ENCODE data around the gene PTGES3. TPM values are rescaled to one million over a fixed set of nuclear protein-coding genes. Genes with fewer than 3 reads are reported as not detected.
A peak's percentile ranks its signal among the peaks of the same experiment; 100 is the strongest.

PTGES3 gene
- total RNA-seq, 1 experiment from 2014 or later: 184 TPM

GRCh38 chr12:56629459-56630179 is 58.5 kb downstream of the PTGES3 start:
- peak; percentile 13 for DNase-seq (ENCODE audit: low read depth)

GRCh38 chr12:56628671-56629458 is 59.2 kb downstream of the PTGES3 start:
- peak; percentile 82 for DNase-seq (ENCODE audit: low read depth)

GRCh38 chr12:56626701-56627100 is 61.4 kb downstream of the PTGES3 start:
- DNase-seq (ENCODE audit: low read depth): no peak

GRCh38 chr12:56622535-56622934 is 65.5 kb downstream of the PTGES3 start:
- no peak for DNase-seq (ENCODE audit: low read depth)

GRCh38 chr12:56616925-56617324 is 71.2 kb downstream of the PTGES3 start:
- no peak for DNase-seq (ENCODE audit: low read depth)

- DNase-seq (ENCODE audit: low read depth): no peak
These were observed 71.8 kb downstream of the PTGES3 start for GRCh38 chr12:56616244-56616643.

GRCh38 chr12:56614627-56615026 is 73.5 kb downstream of the PTGES3 start:
- no peak for DNase-seq (ENCODE audit: low read depth)

Other genes with a start within 250 kb of the PTGES3 start
- 7.6 and 8.1 TPM in 2 replicates for gene TIMELESS, start 238.9 kb downstream of the PTGES3 start, total RNA-seq (2014; rRNA removed; shearing (Covaris generic))
- gene MIP, start 233.6 kb downstream of the PTGES3 start, total RNA-seq (2014; rRNA removed; shearing (Covaris generic)): 0.24 and 0.29 TPM in 2 replicates
- gene SPRYD4, start 219.7 kb downstream of the PTGES3 start, total RNA-seq (2014; rRNA removed; shearing (Covaris generic)): 2.2 and 2.5 TPM in 2 replicates
- 0.20 TPM in 1 of 2 replicates, not detected in the other for gene GLS2, start 200.1 kb downstream of the PTGES3 start, total RNA-seq (2014; rRNA removed; shearing (Covaris generic))
- 6.7 and 7.1 TPM in 2 replicates for gene RBMS2, start 166.5 kb downstream of the PTGES3 start, total RNA-seq (2014; rRNA removed; shearing (Covaris generic))
- gene BAZ2A, start 58.0 kb downstream of the PTGES3 start, total RNA-seq (2014; rRNA removed; shearing (Covaris generic)): 9.9 and 19.6 TPM in 2 replicates
- 453 and 475 TPM in 2 replicates for gene ATP5F1B, start 42.3 kb downstream of the PTGES3 start, total RNA-seq (2014; rRNA removed; shearing (Covaris generic))
- 1,161 and 1,310 TPM in 2 replicates for gene NACA, start 37.0 kb upstream of the PTGES3 start, total RNA-seq (2014; rRNA removed; shearing (Covaris generic))
- 23.3 and 25.6 TPM in 2 replicates for gene PRIM1, start 64.0 kb upstream of the PTGES3 start, total RNA-seq (2014; rRNA removed; shearing (Covaris generic))
- 1.3 and 1.7 TPM in 2 replicates for gene HSD17B6, start 75.0 kb upstream of the PTGES3 start, total RNA-seq (2014; rRNA removed; shearing (Covaris generic))
- not detected in 2 replicates for gene SDR9C7, start 246.1 kb upstream of the PTGES3 start, total RNA-seq (2014; rRNA removed; shearing (Covaris generic))